Gastrocnemius medialis (tissue), 4 donors: ENCODE data around the gene THAP11. TPM values are rescaled to one million over a fixed set of nuclear protein-coding genes. Genes with fewer than 3 reads are reported as not detected.
"Not testable (repeated sequence)": the region's sequence is repeated elsewhere in the genome, so short reads cannot be mapped to it uniquely, and the experiment has no call there.

Source experiments
- ATAC-seq, 2 donors: fragments of 150-250 bp; one replicate each; pipeline ENCODE4 v1.9.1; 2016
- DNase-seq, 2 donors: peaks; one replicate each; pipeline ENCODE4 v3.0.0-alpha.2; 2019
- H3K27ac ChIP-seq, 4 donors: fragments of 200-600 bp; sonication (generic); 1 replicate in 1 of 4; 2 replicates in 3 of 4; pipeline ENCODE4 v1.5.1; 2016 to 2018; ENCODE audit warnings: mild to moderate bottlenecking in 2 of 4, moderate library complexity in 1 of 4
- H3K27me3 ChIP-seq, 3 donors: fragments of 200-600 bp; sonication (generic) in 2 of 3; 1 replicate in 1 of 3; 2 replicates in 2 of 3; pipeline versions ENCODE4 v1.5.1 to v1.6.0; 2016 to 2019; ENCODE audit warnings: mild to moderate bottlenecking in 1 of 3, moderate library complexity in 1 of 3
- H3K36me3 ChIP-seq, 2 donors: fragments of 200-600 bp; sonication (generic) in 1 of 2; one replicate each; pipeline ENCODE4 v1.5.1; 2017 to 2018
- H3K4me1 ChIP-seq, 2 donors: fragments of 200-600 bp; sonication (generic) in 1 of 2; one replicate each; pipeline ENCODE4 v1.5.1; 2016 to 2017; ENCODE audit warnings: mild to moderate bottlenecking in 2 of 2
- H3K4me3 ChIP-seq, 4 donors: fragments of 200-600 bp; sonication (generic) in 3 of 4; 1 replicate in 1 of 4; 2 replicates in 3 of 4; pipeline ENCODE4 v1.5.1; 2016 to 2019; ENCODE audit warnings: mild to moderate bottlenecking in 2 of 4
- H3K9me3 ChIP-seq, 3 donors: fragments of 200-600 bp; sonication (generic) in 2 of 3; 1 replicate in 1 of 3; 2 replicates in 2 of 3; pipeline ENCODE4 v1.5.1; 2016 to 2019
- POLR2A ChIP-seq, 2 donors: fragments of 450-650 bp; IDR thresholded peaks; one replicate each; pipeline ENCODE4 v1.6.1; 2017; ENCODE audit warnings: antibody characterized with exemption in 2 of 2, mild to moderate bottlenecking in 2 of 2, moderate library complexity in 2 of 2
- in situ Hi-C, 4 donors: fragments of 200-750 bp; cut with MboI; loops; one replicate each; pipeline versions ENCODE4 v1.15.0 to v1.8.0; 2017; ENCODE audit warnings: low sequenced_read_pairs in 4 of 4
- intact Hi-C: fragments of 100-400 bp; cut with DNase I; formaldehyde crosslinking; loops from one replicate; pipeline ENCODE4 v1.15.1; 2023; ENCODE audit warnings: low total_unique reads
- total RNA-seq, 4 donors: library from RNA; depleted of rRNA; stranded (reverse); fragments of >200 nt; gene quantifications; one replicate each; pipeline versions ENCODE4 v1.1.0 to v1.2.3, GENCODE V29; 2016
- TF ChIP-seq, protein P1 (sequence below), 5 experiments: fragments of 450-650 bp in 3 of 5; fragments of 200-600 bp in 2 of 5; sonication (generic) in 2 of 5; IDR thresholded peaks in 4 of 5; conservative IDR thresholded peaks in 1 of 5; 1 replicate in 4 of 5; 2 replicates in 1 of 5; pipeline ENCODE4 v1.5.1; 2016 to 2019; ENCODE audit warnings: antibody characterized with exemption in 5 of 5, mild to moderate bottlenecking in 3 of 5, moderate library complexity in 3 of 5

Gene THAP11
- total RNA-seq, 4 donors from 2014 or later: 61.9 to 120 (median 102) TPM

GRCh38 chr16:67861877-67862276, 19.8 kb downstream of the THAP11 start:
- no peaks in the 10 kb centered on the region for H3K9me3 ChIP-seq

GRCh38 chr16:67862623-67863583, 20.8 kb downstream of the THAP11 start:
- TF ChIP-seq POLR2A (IDR thresholded peaks at IDR 0.05): peak; percentile 79 to 82
- TF ChIP-seq, protein P1, sequence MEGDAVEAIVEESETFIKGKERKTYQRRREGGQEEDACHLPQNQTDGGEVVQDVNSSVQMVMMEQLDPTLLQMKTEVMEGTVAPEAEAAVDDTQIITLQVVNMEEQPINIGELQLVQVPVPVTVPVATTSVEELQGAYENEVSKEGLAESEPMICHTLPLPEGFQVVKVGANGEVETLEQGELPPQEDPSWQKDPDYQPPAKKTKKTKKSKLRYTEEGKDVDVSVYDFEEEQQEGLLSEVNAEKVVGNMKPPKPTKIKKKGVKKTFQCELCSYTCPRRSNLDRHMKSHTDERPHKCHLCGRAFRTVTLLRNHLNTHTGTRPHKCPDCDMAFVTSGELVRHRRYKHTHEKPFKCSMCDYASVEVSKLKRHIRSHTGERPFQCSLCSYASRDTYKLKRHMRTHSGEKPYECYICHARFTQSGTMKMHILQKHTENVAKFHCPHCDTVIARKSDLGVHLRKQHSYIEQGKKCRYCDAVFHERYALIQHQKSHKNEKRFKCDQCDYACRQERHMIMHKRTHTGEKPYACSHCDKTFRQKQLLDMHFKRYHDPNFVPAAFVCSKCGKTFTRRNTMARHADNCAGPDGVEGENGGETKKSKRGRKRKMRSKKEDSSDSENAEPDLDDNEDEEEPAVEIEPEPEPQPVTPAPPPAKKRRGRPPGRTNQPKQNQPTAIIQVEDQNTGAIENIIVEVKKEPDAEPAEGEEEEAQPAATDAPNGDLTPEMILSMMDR (IDR thresholded peaks at IDR 0.05 in 4 of 5, conservative IDR thresholded peaks at IDR 0.05 in 1 of 5): no peak
- no peaks in the 10 kb centered on the region for H3K27me3 ChIP-seq
- H3K4me3 ChIP-seq: peak overlapping the region in 1 of 4 donors; percentile 39
- peak; percentile 90 to 91 for ATAC-seq
- peaks cover 62 to 67% of the 10 kb centered on the region in 2 donors for H3K4me1 ChIP-seq
- peak; percentile 91 to 95 for DNase-seq
- intact Hi-C loops (loop anchor here (1.0 kb wide), 1 partner anchor 21 kb away; the partner anchor contains the start of gene THAP11), in situ Hi-C loops (no loop called here)
- H3K9me3 ChIP-seq: no peaks in the 10 kb centered on the region
- H3K27ac ChIP-seq: peak overlapping the region; percentile 93 to 99 (median 97)
- peaks cover 0 to 29% of the 10 kb centered on the region in 2 donors for H3K36me3 ChIP-seq

More at GRCh38 chr16:67861877-67862276, 19.8 kb downstream of the THAP11 start:
- in situ Hi-C loops (no loop called here), intact Hi-C loops (no loop called here)
- no peak for DNase-seq
- Histone ChIP-seq H3K4me3 (no peak overlapping the region), H3K4me1 (peaks cover 71 to 75% of the 10 kb centered on the region in 2 donors), H3K27ac (peak overlapping the region; percentile 93 to 99 (median 97)), H3K36me3 (peaks cover 0 to 18% of the 10 kb centered on the region in 2 donors), H3K27me3 (no peaks in the 10 kb centered on the region)
- ATAC-seq: no peak
- TF ChIP-seq POLR2A (IDR thresholded peaks at IDR 0.05): no peak
- TF ChIP-seq, protein P1 (IDR thresholded peaks at IDR 0.05 in 4 of 5, conservative IDR thresholded peaks at IDR 0.05 in 1 of 5): no peak

- intact Hi-C loops: not testable (repeated sequence)
These were observed 21.9 kb downstream of the THAP11 start for GRCh38 chr16:67864044-67864443.

GRCh38 chr16:67864594-67864993, 22.5 kb downstream of the THAP11 start:
- in situ Hi-C loops (no loop called here), intact Hi-C loops (no loop called here)
- Histone ChIP-seq H3K36me3 (peaks cover 0 to 43% of the 10 kb centered on the region in 2 donors), H3K4me1 (peaks cover 51% of the 10 kb centered on the region in 2 donors), H3K27ac (peak overlapping the region; percentile 93 to 99 (median 97)), H3K9me3 (no peaks in the 10 kb centered on the region), H3K27me3 (no peaks in the 10 kb centered on the region), H3K4me3 (no peak overlapping the region)
- ATAC-seq (no peak), DNase-seq (no peak)
- TF ChIP-seq, protein P1 (IDR thresholded peaks at IDR 0.05 in 4 of 5, conservative IDR thresholded peaks at IDR 0.05 in 1 of 5): no peak
- no peak for TF ChIP-seq POLR2A (IDR thresholded peaks at IDR 0.05)

More at GRCh38 chr16:67864044-67864443, 21.9 kb downstream of the THAP11 start:
- H3K4me1 ChIP-seq: peaks cover 51 to 56% of the 10 kb centered on the region in 2 donors
- H3K9me3 ChIP-seq, H3K27me3 ChIP-seq, ATAC-seq, in situ Hi-C loops: not testable (repeated sequence)
- peaks cover 0 to 40% of the 10 kb centered on the region in 2 donors for H3K36me3 ChIP-seq
- peak in 1 of 2 donors; percentile 46 for DNase-seq
- H3K27ac ChIP-seq: peak overlapping the region; percentile 93 to 99 (median 97)
- H3K4me3 ChIP-seq: peak overlapping the region in 1 of 4 donors; percentile 39

GRCh38 chr16:67865318-67865717, 23.2 kb downstream of the THAP11 start:
- peaks cover 46 to 48% of the 10 kb centered on the region in 2 donors for H3K4me1 ChIP-seq
- H3K36me3 ChIP-seq: peaks cover 0 to 50% of the 10 kb centered on the region in 2 donors
- TF ChIP-seq POLR2A (IDR thresholded peaks at IDR 0.05): no peak
- TF ChIP-seq, protein P1 (IDR thresholded peaks at IDR 0.05 in 4 of 5, conservative IDR thresholded peaks at IDR 0.05 in 1 of 5): peak in 3 of 5 experiments; percentile 25 to 56 (median 27)
- no peak overlapping the region for H3K4me3 ChIP-seq
- H3K9me3 ChIP-seq: no peaks in the 10 kb centered on the region
- H3K27me3 ChIP-seq: no peaks in the 10 kb centered on the region
- ATAC-seq (no peak), DNase-seq (peak in 1 of 2 donors; percentile 41)
- peak overlapping the region; percentile 93 to 99 (median 97) for H3K27ac ChIP-seq
- intact Hi-C loops (no loop called here), in situ Hi-C loops (no loop called here)
